ENCODE measurements around the gene CFAP20DC.

CFAP20DC gene

GRCh38 chr3:58994746-58995330 is 55.0 kb downstream of the CFAP20DC start:
- H3K4me3 ChIP-seq (replicated peaks; ENCODE audit: low read depth, low read length): peak overlapping the region; percentile 17
- DNase-seq (ENCODE audit: low read depth): peak; percentile 83
- peak; percentile 94 for TF ChIP-seq CTCF (IDR thresholded peaks at IDR 0.05; ENCODE audit: low read length, missing control alignments)

DNA sequence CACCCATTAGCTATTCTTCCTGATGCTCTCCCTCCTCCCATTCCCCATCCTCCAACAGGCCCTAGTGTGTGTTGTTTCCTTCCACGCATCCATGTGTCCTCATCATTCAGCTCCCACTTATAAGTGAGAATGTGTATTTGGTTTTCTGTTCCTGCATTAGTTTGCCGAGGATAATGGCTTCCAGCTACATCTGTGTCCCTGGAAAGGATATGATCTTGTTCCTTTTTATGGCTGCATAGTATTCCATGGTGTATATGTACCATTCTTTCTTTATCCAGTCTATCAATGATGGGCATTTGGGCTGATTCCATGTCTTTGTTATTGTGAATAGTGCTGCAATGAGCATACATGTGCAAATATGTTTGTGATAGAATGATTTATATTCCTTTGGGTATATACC is 56.3 kb downstream of the CFAP20DC start:
- no peak overlapping the region for H3K4me3 ChIP-seq (replicated peaks; ENCODE audit: low read depth, low read length)
- DNase-seq (ENCODE audit: low read depth): no peak
- no peak for TF ChIP-seq CTCF (IDR thresholded peaks at IDR 0.05; ENCODE audit: low read length, missing control alignments)

DNA sequence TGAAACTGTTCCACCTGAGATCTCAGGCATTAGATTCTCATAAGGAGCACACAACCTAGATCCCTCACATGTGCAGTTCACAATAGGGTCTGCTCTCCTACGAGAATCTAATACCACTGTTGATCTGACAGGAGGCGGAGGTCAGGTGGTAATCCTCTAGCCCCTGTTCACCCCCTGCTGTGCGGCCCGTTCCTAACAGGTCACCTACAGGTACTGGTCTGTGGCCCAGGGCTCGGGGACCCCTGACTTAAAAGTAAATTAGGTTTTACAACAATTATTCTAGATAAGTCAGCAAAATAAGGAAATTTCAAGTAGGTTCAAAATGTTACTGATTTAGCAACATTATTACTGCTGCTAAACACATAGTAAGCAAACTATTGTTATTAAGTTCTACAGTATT is 58.2 kb downstream of the CFAP20DC start:
- no peak for TF ChIP-seq CTCF (IDR thresholded peaks at IDR 0.05; ENCODE audit: low read length, missing control alignments)
- no peak overlapping the region for H3K4me3 ChIP-seq (replicated peaks; ENCODE audit: low read depth, low read length)
- no peak for DNase-seq (ENCODE audit: low read depth)

- TF ChIP-seq CTCF (IDR thresholded peaks at IDR 0.05; ENCODE audit: low read length, missing control alignments): no peak
- no peak for DNase-seq (ENCODE audit: low read depth)
- no peak overlapping the region for H3K4me3 ChIP-seq (replicated peaks; ENCODE audit: low read depth, low read length)
Observed at GRCh38 chr3:58991026-58991425, 58.8 kb downstream of the CFAP20DC start.

GRCh38 chr3:58989955-58990354 is 59.9 kb downstream of the CFAP20DC start:
- no peak for TF ChIP-seq CTCF (IDR thresholded peaks at IDR 0.05; ENCODE audit: low read length, missing control alignments)
- H3K4me3 ChIP-seq (replicated peaks; ENCODE audit: low read depth, low read length): no peak overlapping the region
- DNase-seq (ENCODE audit: low read depth): no peak

- TF ChIP-seq CTCF (IDR thresholded peaks at IDR 0.05; ENCODE audit: low read length, missing control alignments): no peak
- H3K4me3 ChIP-seq (replicated peaks; ENCODE audit: low read depth, low read length): no peak overlapping the region
- DNase-seq (ENCODE audit: low read depth): peak; percentile 27
Observed at GRCh38 chr3:58989163-58989562, 60.7 kb downstream of the CFAP20DC start.

GRCh38 chr3:58988041-58988440 is 61.8 kb downstream of the CFAP20DC start:
- DNase-seq (ENCODE audit: low read depth): no peak
- TF ChIP-seq CTCF (IDR thresholded peaks at IDR 0.05; ENCODE audit: low read length, missing control alignments): no peak
- H3K4me3 ChIP-seq (replicated peaks; ENCODE audit: low read depth, low read length): no peak overlapping the region

Measured in fibroblast of pulmonary artery (primary cell).